ENCODE results near the gene LCE3A. TPM values are rescaled to one million over a fixed set of nuclear protein-coding genes. Genes with fewer than 3 reads are reported as not detected.

Gene LCE3A
- total RNA-seq, 1 experiment from 2014 or later = not detected

DNA sequence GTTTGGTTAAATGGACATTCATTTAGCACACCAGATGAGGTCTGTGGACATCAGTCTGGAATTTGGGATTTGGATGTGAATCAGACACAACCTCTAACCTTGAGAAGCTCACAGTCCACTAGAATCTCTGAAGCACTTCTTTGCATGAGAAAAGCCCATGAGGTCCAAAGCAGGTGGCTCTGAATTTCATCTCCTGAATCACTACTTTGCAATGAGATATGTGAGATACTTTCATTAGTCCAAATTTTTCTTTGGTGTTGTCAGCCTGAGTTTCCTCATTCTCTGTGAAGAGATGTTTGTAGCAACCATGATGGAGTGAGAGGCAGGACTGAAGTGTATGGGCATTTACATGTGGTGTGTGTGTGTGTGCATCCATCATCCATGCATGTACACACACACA, 23.8 kb upstream of the LCE3A start:
- no peak overlapping the region for H3K4me3 Mint-ChIP-seq (ENCODE audit: unreplicated experiment)
- intact Hi-C loops (cut with micrococcal nuclease) = no loop called here
- H3K36me3 Mint-ChIP-seq (ENCODE audit: insufficient read depth, unreplicated experiment) = no peaks in the 10 kb centered on the region
- H3K27ac Mint-ChIP-seq (ENCODE audit: low read depth, unreplicated experiment) = no peak overlapping the region
- no peaks in the 10 kb centered on the region for H3K27me3 Mint-ChIP-seq (ENCODE audit: insufficient read depth, unreplicated experiment)
- POLR2A ChIA-PET = no interaction called here
- H3K4me1 Mint-ChIP-seq (ENCODE audit: insufficient read depth, unreplicated experiment) = peaks cover 6% of the 10 kb centered on the region
- H3K9me3 Mint-ChIP-seq (ENCODE audit: unreplicated experiment) = no peaks in the 10 kb centered on the region
- no peak for DNase-seq (ENCODE audit: unreplicated experiment)
- BruUV-seq (replicated peaks) = no TSS peak
- TF ChIP-seq, protein P1, sequence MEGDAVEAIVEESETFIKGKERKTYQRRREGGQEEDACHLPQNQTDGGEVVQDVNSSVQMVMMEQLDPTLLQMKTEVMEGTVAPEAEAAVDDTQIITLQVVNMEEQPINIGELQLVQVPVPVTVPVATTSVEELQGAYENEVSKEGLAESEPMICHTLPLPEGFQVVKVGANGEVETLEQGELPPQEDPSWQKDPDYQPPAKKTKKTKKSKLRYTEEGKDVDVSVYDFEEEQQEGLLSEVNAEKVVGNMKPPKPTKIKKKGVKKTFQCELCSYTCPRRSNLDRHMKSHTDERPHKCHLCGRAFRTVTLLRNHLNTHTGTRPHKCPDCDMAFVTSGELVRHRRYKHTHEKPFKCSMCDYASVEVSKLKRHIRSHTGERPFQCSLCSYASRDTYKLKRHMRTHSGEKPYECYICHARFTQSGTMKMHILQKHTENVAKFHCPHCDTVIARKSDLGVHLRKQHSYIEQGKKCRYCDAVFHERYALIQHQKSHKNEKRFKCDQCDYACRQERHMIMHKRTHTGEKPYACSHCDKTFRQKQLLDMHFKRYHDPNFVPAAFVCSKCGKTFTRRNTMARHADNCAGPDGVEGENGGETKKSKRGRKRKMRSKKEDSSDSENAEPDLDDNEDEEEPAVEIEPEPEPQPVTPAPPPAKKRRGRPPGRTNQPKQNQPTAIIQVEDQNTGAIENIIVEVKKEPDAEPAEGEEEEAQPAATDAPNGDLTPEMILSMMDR (IDR thresholded peaks at IDR 0.05; ENCODE audit: unreplicated experiment) = no peak
- CTCF ChIA-PET = interaction anchor here (0.5 to 14.4 kb wide), 4 partner anchors 9 to 288 kb away, joined by 3 to 253 read pairs (median 68); no protein-coding TSS in a partner anchor

DNA sequence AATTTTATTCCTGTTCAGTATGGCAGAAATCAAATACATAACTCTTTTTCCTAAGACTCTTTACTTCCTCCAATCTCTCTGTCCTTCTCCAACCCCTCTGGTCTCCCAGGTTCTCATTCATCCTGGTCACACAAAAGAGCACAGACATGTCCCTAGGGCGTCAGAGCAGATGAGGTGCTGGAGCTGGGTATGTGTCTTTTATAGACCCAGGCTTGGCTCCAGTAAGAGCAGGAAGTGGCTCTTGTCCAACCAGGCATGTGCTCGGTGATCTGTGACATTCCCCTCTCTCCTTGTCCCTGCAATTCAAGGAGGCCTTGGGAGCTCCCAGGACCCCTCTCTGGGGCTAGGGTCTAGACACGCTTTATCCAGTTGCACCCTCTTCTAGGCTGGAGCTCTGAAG, 22.2 kb upstream of the LCE3A start:
- intact Hi-C loops (cut with micrococcal nuclease) = no loop called here
- no peaks in the 10 kb centered on the region for H3K9me3 Mint-ChIP-seq (ENCODE audit: unreplicated experiment)
- ChIA-PET CTCF (interaction anchor here (0.7 to 14.4 kb wide), 6 partner anchors 9 to 579 kb away, joined by 3 to 253 read pairs (median 5); no protein-coding TSS in a partner anchor), POLR2A (interaction anchor here (1.3 kb wide), 1 partner anchor 9 kb away, joined by 7 read pairs; no protein-coding TSS in a partner anchor)
- BruUV-seq (replicated peaks) = no TSS peak
- no peak overlapping the region for H3K27ac Mint-ChIP-seq (ENCODE audit: low read depth, unreplicated experiment)
- TF ChIP-seq, protein P1 (IDR thresholded peaks at IDR 0.05; ENCODE audit: unreplicated experiment) = no peak
- no peaks in the 10 kb centered on the region for H3K36me3 Mint-ChIP-seq (ENCODE audit: insufficient read depth, unreplicated experiment)
- H3K4me3 Mint-ChIP-seq (ENCODE audit: unreplicated experiment) = no peak overlapping the region
- H3K27me3 Mint-ChIP-seq (ENCODE audit: insufficient read depth, unreplicated experiment) = no peaks in the 10 kb centered on the region
- no peak for DNase-seq (ENCODE audit: unreplicated experiment)
- peaks cover 6% of the 10 kb centered on the region for H3K4me1 Mint-ChIP-seq (ENCODE audit: insufficient read depth, unreplicated experiment)

- Mint-ChIP-seq H3K9me3 (ENCODE audit: unreplicated experiment) (peaks cover 5% of the 10 kb centered on the region), H3K4me1 (ENCODE audit: insufficient read depth, unreplicated experiment) (peaks cover 6% of the 10 kb centered on the region)
- DNase-seq (ENCODE audit: unreplicated experiment) = no peak
These were observed 21.0 kb upstream of the LCE3A start for GRCh38 chr1:152643945-152644344.

DNA sequence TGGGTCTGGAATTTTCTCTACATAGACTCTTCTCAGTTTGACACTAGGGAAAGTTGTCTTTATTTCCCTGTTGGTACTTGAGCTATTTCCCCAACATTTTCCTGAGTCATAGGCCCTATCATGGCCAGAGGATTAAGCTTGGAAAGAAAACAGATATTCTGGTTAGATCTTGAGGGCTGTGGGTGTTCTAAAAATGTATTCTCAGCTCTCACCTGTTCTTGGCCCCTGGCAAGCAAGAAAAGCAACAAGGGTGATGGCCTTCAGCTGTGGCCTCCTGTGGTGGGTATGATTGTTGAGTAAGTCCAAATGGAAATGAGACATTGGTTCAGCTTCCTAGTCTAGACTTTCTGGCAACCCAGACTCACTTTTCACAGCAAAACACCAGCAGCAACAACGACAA, 17.4 kb upstream of the LCE3A start:
- H3K9me3 Mint-ChIP-seq (ENCODE audit: unreplicated experiment) = peaks cover 7% of the 10 kb centered on the region
- no peak overlapping the region for H3K27ac Mint-ChIP-seq (ENCODE audit: low read depth, unreplicated experiment)
- BruUV-seq (replicated peaks) = no TSS peak
- CTCF ChIA-PET = interaction anchor here (0.6 to 11.5 kb wide), 9 partner anchors 9 to 583 kb away, joined by 3 to 132 read pairs (median 4); partner anchors contain the start of gene LCE3A
- H3K36me3 Mint-ChIP-seq (ENCODE audit: insufficient read depth, unreplicated experiment) = no peaks in the 10 kb centered on the region
- POLR2A ChIA-PET = interaction anchor here (0.6 to 0.7 kb wide), 2 partner anchors 9 to 10 kb away, joined by 3 to 4 read pairs; no protein-coding TSS in a partner anchor
- H3K4me3 Mint-ChIP-seq (ENCODE audit: unreplicated experiment) = no peak overlapping the region
- H3K4me1 Mint-ChIP-seq (ENCODE audit: insufficient read depth, unreplicated experiment) = peaks cover 6% of the 10 kb centered on the region
- DNase-seq (ENCODE audit: unreplicated experiment) = no peak
- intact Hi-C loops (cut with micrococcal nuclease) = no loop called here
- TF ChIP-seq, protein P1 (IDR thresholded peaks at IDR 0.05; ENCODE audit: unreplicated experiment) = no peak
- H3K27me3 Mint-ChIP-seq (ENCODE audit: insufficient read depth, unreplicated experiment) = no peaks in the 10 kb centered on the region

More at GRCh38 chr1:152643945-152644344, 21.0 kb upstream of the LCE3A start:
- Mint-ChIP-seq H3K27me3 (ENCODE audit: insufficient read depth, unreplicated experiment) (no peaks in the 10 kb centered on the region), H3K27ac (ENCODE audit: low read depth, unreplicated experiment) (no peak overlapping the region), H3K36me3 (ENCODE audit: insufficient read depth, unreplicated experiment) (no peaks in the 10 kb centered on the region), H3K4me3 (ENCODE audit: unreplicated experiment) (no peak overlapping the region)
- BruUV-seq (replicated peaks) = no TSS peak
- ChIA-PET CTCF (interaction anchor here (0.6 to 11.5 kb wide), 7 partner anchors 12 to 779 kb away, joined by 3 to 132 read pairs (median 6); no protein-coding TSS in a partner anchor), POLR2A (interaction anchor here (0.7 kb wide), 1 partner anchor 26 kb away, joined by 3 read pairs; no protein-coding TSS in a partner anchor)
- TF ChIP-seq, protein P1 (IDR thresholded peaks at IDR 0.05; ENCODE audit: unreplicated experiment) = no peak
- intact Hi-C loops (cut with micrococcal nuclease) = no loop called here

Data from MCF 10A (cell line).